AG09309 (cell line): ENCODE data around the gene TRAPPC5.
A peak's percentile ranks its signal among the peaks of the same experiment; 100 is the strongest.

Experiments used
- DNase-seq: peaks from one replicate; pipeline ENCODE4 v3.0.0-alpha.2; 2010; ENCODE audit warnings: low read depth
- H3K4me3 ChIP-seq: 2 replicates; pipeline ENCODE4 v1.5.1; 2011; ENCODE audit warnings: mild to moderate bottlenecking, low read depth, low read length, moderate library complexity; ENCODE audit not compliant: control insufficient read depth
- TF ChIP-seq, protein P1 (sequence below): IDR thresholded peaks from 2 replicates; pipeline ENCODE4 v1.5.1; 2011; ENCODE audit warnings: mild to moderate bottlenecking, low read depth, low read length, inconsistent platforms; ENCODE audit not compliant: insufficient read depth, control insufficient read depth; ENCODE audit errors: missing control alignments

Gene TRAPPC5

GRCh38 chr19:7679771-7680605, 645 bp upstream of the TRAPPC5 start:
- H3K4me3 ChIP-seq = peak overlapping the region; percentile 18
- DNase-seq = no peak
- TF ChIP-seq, protein P1, sequence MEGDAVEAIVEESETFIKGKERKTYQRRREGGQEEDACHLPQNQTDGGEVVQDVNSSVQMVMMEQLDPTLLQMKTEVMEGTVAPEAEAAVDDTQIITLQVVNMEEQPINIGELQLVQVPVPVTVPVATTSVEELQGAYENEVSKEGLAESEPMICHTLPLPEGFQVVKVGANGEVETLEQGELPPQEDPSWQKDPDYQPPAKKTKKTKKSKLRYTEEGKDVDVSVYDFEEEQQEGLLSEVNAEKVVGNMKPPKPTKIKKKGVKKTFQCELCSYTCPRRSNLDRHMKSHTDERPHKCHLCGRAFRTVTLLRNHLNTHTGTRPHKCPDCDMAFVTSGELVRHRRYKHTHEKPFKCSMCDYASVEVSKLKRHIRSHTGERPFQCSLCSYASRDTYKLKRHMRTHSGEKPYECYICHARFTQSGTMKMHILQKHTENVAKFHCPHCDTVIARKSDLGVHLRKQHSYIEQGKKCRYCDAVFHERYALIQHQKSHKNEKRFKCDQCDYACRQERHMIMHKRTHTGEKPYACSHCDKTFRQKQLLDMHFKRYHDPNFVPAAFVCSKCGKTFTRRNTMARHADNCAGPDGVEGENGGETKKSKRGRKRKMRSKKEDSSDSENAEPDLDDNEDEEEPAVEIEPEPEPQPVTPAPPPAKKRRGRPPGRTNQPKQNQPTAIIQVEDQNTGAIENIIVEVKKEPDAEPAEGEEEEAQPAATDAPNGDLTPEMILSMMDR = no peak

DNA sequence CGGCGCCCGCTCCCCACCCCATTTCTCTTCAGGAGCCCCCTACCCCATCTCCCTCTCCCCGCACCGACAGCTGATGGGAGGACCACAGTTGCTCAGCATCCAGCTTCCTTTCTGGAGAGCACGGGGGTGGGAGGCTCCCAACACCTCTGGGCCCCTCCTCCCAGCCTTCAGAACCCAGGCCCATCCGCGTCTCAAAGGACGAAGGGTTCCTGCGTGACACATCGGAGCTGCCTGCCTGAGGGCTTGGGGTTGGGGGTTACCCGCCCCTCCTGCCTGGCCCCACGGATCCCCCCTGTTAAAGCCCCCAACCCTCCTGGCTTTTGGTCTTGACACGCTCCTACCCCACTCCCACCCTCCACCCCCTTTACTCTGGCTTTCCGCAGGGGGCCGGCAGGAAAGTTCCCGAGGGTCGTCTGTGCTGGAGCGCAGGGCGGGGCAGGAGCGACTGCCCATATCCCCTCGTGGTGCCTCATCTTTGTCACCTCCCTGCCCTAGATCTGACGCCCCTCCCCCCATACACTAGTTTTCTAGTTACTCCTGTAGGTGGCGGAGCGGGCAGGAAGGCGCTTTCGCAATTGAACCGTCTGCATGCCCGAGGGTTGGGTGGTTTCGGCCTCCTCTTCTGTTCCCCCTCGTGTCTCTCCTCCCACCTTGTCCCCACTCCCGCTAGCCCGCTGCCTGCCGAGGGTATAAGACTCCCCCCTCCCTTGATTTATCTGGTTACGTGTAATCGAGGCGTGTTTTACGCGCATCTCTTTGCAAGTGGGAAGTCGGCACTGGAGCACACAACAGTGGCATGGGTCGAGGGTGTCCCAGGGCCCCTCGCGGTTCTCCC, 924 bp downstream of the TRAPPC5 start:
- TF ChIP-seq, protein P1 = peak; percentile 78
- peak; percentile 23 for DNase-seq
- H3K4me3 ChIP-seq = peak overlapping the region; percentile 96

GRCh38 chr19:7682175-7682855, 1.7 kb downstream of the TRAPPC5 start:
- TF ChIP-seq, protein P1 = no peak
- peak overlapping the region; percentile 96 for H3K4me3 ChIP-seq
- no peak for DNase-seq

DNA sequence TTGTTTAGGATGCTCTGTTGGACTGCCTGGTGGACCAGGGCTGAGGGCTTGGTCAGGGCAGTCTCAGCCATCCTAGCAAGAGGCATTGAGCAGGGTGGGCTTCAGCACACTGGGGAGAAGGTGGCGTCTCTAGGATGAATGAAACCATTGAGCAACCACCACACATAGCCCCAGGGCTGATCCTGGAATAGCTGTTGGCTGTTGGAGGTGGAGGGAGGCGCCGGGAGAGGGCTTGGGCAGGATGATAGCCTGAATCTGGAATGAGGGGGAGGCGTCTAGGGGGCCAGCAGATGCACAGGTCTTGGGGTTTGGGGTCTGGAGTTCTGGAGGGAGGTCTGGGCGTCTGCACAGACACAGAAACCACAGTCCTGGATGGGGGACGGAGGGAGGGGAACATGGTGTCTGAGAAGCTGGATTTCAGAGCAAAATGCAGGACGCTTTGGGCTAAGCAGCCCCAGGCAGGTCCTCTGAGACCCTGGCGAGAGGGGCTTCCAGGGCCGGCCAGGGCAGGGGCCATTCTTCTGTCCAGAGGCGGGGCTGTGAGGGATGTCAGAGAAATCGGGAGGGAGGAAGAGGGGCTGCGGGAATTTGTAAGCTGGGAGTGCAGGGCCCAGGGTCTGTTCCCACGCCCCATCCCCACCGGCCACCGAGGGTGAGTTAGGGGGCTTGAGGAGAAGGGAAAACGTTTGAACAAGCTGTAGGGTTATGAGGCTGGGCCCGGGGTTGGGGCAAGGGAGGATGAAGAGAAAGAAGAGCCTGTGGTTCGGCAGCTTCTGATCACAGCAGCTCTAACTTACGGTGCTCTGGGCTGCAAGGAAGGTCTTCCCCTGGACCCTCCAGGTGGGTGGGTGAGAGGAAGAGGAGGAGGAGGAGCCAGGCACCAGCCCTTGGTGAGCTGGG, 5.2 kb downstream of the TRAPPC5 start:
- H3K4me3 ChIP-seq = no peak overlapping the region
- no peak for DNase-seq
- TF ChIP-seq, protein P1 = no peak

DNA sequence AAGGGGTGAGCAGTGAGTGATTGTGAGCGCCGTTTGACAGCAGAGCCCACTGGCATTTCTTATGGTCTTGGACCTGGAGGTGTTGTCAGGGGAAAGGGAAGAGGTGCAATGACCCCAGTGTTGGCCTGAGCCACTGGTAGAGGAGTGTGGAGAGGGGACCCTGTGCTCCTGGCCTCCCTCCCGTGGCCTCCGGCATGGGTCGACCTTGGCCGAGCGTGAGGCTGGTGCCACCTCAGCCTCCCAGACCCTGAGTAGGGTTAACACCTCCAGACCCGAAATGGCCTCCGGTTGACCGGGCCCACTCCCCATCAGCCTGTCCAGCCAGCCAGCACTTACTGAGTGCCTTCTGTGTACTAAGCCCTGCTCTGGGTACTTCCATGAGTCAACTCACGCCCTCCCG, 6.5 kb downstream of the TRAPPC5 start:
- no peak overlapping the region for H3K4me3 ChIP-seq
- TF ChIP-seq, protein P1 = no peak
- DNase-seq = no peak
